ENCODE data around the gene SLC35B2.
A peak's percentile ranks its signal among the peaks of the same experiment; 100 is the strongest.

SLC35B2 gene

GRCh38 chr6:44267252-44267651, 9.9 kb upstream of the SLC35B2 start:
- no peak for TF ChIP-seq CTCF (conservative IDR thresholded peaks at IDR 0.05; ENCODE audit: low read depth, low read length)
- H4K20me1 ChIP-seq (ENCODE audit: insufficient read depth) = no peaks in the 10 kb centered on the region
- no peak overlapping the region for H3K4me2 ChIP-seq
- no peak overlapping the region for H2AFZ ChIP-seq (ENCODE audit: low read depth)
- peaks cover 26% of the 10 kb centered on the region for H3K27me3 ChIP-seq (ENCODE audit: insufficient read depth, low read depth)
- no peaks in the 10 kb centered on the region for H3K36me3 ChIP-seq (ENCODE audit: insufficient read depth)
- peaks cover 30% of the 10 kb centered on the region for H3K79me2 ChIP-seq (ENCODE audit: insufficient read depth, low read depth)
- H3K4me1 ChIP-seq (ENCODE audit: low read depth, poor library complexity, severe bottlenecking) = peaks cover 30% of the 10 kb centered on the region
- no peak overlapping the region for H3K9ac ChIP-seq
- no peak overlapping the region for H3K4me3 ChIP-seq (IDR thresholded peaks at IDR 0.05; ENCODE audit: insufficient read depth, low read depth, low read length)
- no peak overlapping the region for H3K27ac ChIP-seq

GRCh38 chr6:44266347-44266746, 9.0 kb upstream of the SLC35B2 start:
- no peak overlapping the region for H3K4me3 ChIP-seq (IDR thresholded peaks at IDR 0.05; ENCODE audit: insufficient read depth, low read depth, low read length)
- no peak overlapping the region for H2AFZ ChIP-seq (ENCODE audit: low read depth)
- peaks cover 18% of the 10 kb centered on the region for H3K27me3 ChIP-seq (ENCODE audit: insufficient read depth, low read depth)
- H3K27ac ChIP-seq = no peak overlapping the region
- H3K4me1 ChIP-seq (ENCODE audit: low read depth, poor library complexity, severe bottlenecking) = peaks cover 39% of the 10 kb centered on the region
- no peak for TF ChIP-seq CTCF (conservative IDR thresholded peaks at IDR 0.05; ENCODE audit: low read depth, low read length)
- peak overlapping the region; percentile 77; the same call in 1 of the 2 replicates for H3K4me2 ChIP-seq
- H3K36me3 ChIP-seq (ENCODE audit: insufficient read depth) = no peaks in the 10 kb centered on the region
- H3K9ac ChIP-seq = no peak overlapping the region
- peaks cover 39% of the 10 kb centered on the region for H3K79me2 ChIP-seq (ENCODE audit: insufficient read depth, low read depth)
- no peaks in the 10 kb centered on the region for H4K20me1 ChIP-seq (ENCODE audit: insufficient read depth)

GRCh38 chr6:44265722-44266233, 8.4 kb upstream of the SLC35B2 start:
- Histone ChIP-seq H3K4me1 (ENCODE audit: low read depth, poor library complexity, severe bottlenecking) (peaks cover 45% of the 10 kb centered on the region), H3K9ac (peak overlapping the region; percentile 26; the same call in 1 of the 2 replicates), H3K4me3 (IDR thresholded peaks at IDR 0.05; ENCODE audit: insufficient read depth, low read depth, low read length) (no peak overlapping the region), H3K27me3 (ENCODE audit: insufficient read depth, low read depth) (peaks cover 14% of the 10 kb centered on the region; the same call in 1 of the 2 replicates), H4K20me1 (ENCODE audit: insufficient read depth) (no peaks in the 10 kb centered on the region), H3K36me3 (ENCODE audit: insufficient read depth) (no peaks in the 10 kb centered on the region), H2AFZ (ENCODE audit: low read depth) (peak overlapping the region; percentile 50), H3K79me2 (ENCODE audit: insufficient read depth, low read depth) (peaks cover 45% of the 10 kb centered on the region), H3K27ac (peak overlapping the region; percentile 96), H3K4me2 (peak overlapping the region; percentile 77)
- no peak for TF ChIP-seq CTCF (conservative IDR thresholded peaks at IDR 0.05; ENCODE audit: low read depth, low read length)

GRCh38 chr6:44265007-44265721, 7.8 kb upstream of the SLC35B2 start, which contains the start of gene NFKBIE:
Gene NFKBIE, minus strand, starts transcription at chr6:44265551. Its CDS starts 205 bp downstream, at chr6:44265346.
- peaks cover 14% of the 10 kb centered on the region; the same call in 1 of the 2 replicates for H3K27me3 ChIP-seq (ENCODE audit: insufficient read depth, low read depth)
- H3K4me2 ChIP-seq = peak within 1 kb of the TSS; percentile 100
- peak within 1 kb of the TSS; percentile 50 for H2AFZ ChIP-seq (ENCODE audit: low read depth)
- H3K79me2 ChIP-seq (ENCODE audit: insufficient read depth, low read depth) = peaks cover 45% of the 10 kb centered on the region
- H4K20me1 ChIP-seq (ENCODE audit: insufficient read depth) = no peaks in the 10 kb centered on the region
- H3K4me3 ChIP-seq (IDR thresholded peaks at IDR 0.05; ENCODE audit: insufficient read depth, low read depth, low read length) = no peak within 1 kb of the TSS
- peak within 1 kb of the TSS; percentile 96 for H3K27ac ChIP-seq
- H3K9ac ChIP-seq = peak within 1 kb of the TSS; percentile 92
- no peaks in the 10 kb centered on the region for H3K36me3 ChIP-seq (ENCODE audit: insufficient read depth)
- peaks cover 46% of the 10 kb centered on the region for H3K4me1 ChIP-seq (ENCODE audit: low read depth, poor library complexity, severe bottlenecking)
- TF ChIP-seq CTCF (conservative IDR thresholded peaks at IDR 0.05; ENCODE audit: low read depth, low read length) = peak; percentile 53
